ENCODE measurements around the gene BNIP5. TPM values are rescaled to one million over a fixed set of nuclear protein-coding genes. Genes with fewer than 3 reads are reported as not detected.

The BNIP5 gene
- total RNA-seq, 1 donor from 2014 or later = 0.10 TPM

DNA sequence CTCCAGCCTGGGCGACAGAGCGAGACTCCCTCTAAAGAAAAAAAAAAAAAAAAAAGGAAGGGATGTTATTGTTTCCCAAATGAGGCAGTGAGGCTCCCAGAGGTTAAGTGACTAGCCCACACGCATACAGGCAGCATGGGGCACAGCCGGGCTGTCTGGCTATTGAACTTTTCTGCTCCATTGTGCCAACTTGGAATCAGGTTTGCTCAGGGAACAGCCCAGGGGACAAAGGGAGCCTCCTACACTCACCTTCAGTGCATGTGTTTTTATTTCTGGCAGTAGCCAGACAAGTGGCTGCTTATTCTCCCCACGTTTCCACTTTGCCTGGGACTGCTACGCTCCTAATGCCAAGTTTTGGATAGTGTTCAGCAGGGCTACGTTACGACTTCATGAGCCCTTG is 40.1 kb upstream of the BNIP5 start:
- H3K27ac Mint-ChIP-seq = no peak overlapping the region
- no peaks in the 10 kb centered on the region for H3K9me3 Mint-ChIP-seq (ENCODE audit: low read depth)
- no peak for DNase-seq (ENCODE audit: low spot score, unreplicated experiment)
- no peak for TF ChIP-seq CTCF (IDR thresholded peaks at IDR 0.05; ENCODE audit: unreplicated experiment)
- H3K27me3 Mint-ChIP-seq = peaks cover 28% of the 10 kb centered on the region
- no peak overlapping the region for H3K4me3 Mint-ChIP-seq (ENCODE audit: low read depth)
- H3K4me1 Mint-ChIP-seq (ENCODE audit: low read depth) = no peaks in the 10 kb centered on the region
- H3K36me3 Mint-ChIP-seq (ENCODE audit: insufficient read depth) = no peaks in the 10 kb centered on the region

DNA sequence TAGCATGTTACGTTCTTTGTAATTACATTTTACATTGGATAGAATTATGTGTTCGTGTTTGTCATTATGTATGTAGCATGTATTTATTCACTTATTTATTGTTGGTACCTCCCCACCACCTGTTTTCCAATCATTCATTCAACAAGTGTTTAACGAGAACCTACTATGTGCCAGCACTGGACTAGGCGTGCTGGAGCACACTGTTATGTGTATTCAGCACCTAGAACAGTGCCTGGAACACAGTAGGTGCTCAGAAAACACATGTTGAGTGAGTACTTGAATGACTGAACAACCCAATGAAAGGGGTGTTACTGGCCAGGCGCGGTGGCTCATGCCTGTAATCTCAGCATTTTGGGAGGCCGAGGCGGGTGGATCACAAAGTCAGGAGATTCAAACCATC is 39.5 kb upstream of the BNIP5 start:
- TF ChIP-seq CTCF (IDR thresholded peaks at IDR 0.05; ENCODE audit: unreplicated experiment) = no peak
- DNase-seq (ENCODE audit: low spot score, unreplicated experiment) = no peak
- Mint-ChIP-seq H3K4me3 (ENCODE audit: low read depth) (no peak overlapping the region), H3K27me3 (peaks cover 28% of the 10 kb centered on the region), H3K36me3 (ENCODE audit: insufficient read depth) (no peaks in the 10 kb centered on the region), H3K9me3 (ENCODE audit: low read depth) (no peaks in the 10 kb centered on the region), H3K4me1 (ENCODE audit: low read depth) (no peaks in the 10 kb centered on the region), H3K27ac (no peak overlapping the region)

- H3K27ac Mint-ChIP-seq = no peak overlapping the region
- H3K27me3 Mint-ChIP-seq = peaks cover 28% of the 10 kb centered on the region
- no peak for TF ChIP-seq CTCF (IDR thresholded peaks at IDR 0.05; ENCODE audit: unreplicated experiment)
- no peak for DNase-seq (ENCODE audit: low spot score, unreplicated experiment)
- H3K9me3 Mint-ChIP-seq (ENCODE audit: low read depth) = no peaks in the 10 kb centered on the region
- no peak overlapping the region for H3K4me3 Mint-ChIP-seq (ENCODE audit: low read depth)
- no peaks in the 10 kb centered on the region for H3K36me3 Mint-ChIP-seq (ENCODE audit: insufficient read depth)
- no peaks in the 10 kb centered on the region for H3K4me1 Mint-ChIP-seq (ENCODE audit: low read depth)
Measured at GRCh38 chr6:36375644-36376155, 39.0 kb upstream of the BNIP5 start.

GRCh38 chr6:36374972-36375371 is 38.3 kb upstream of the BNIP5 start:
- Mint-ChIP-seq H3K36me3 (ENCODE audit: insufficient read depth) (no peaks in the 10 kb centered on the region), H3K27ac (no peak overlapping the region), H3K4me3 (ENCODE audit: low read depth) (no peak overlapping the region), H3K27me3 (peaks cover 28% of the 10 kb centered on the region), H3K9me3 (ENCODE audit: low read depth) (no peaks in the 10 kb centered on the region), H3K4me1 (ENCODE audit: low read depth) (no peaks in the 10 kb centered on the region)
- no peak for TF ChIP-seq CTCF (IDR thresholded peaks at IDR 0.05; ENCODE audit: unreplicated experiment)
- DNase-seq (ENCODE audit: low spot score, unreplicated experiment) = no peak

DNA sequence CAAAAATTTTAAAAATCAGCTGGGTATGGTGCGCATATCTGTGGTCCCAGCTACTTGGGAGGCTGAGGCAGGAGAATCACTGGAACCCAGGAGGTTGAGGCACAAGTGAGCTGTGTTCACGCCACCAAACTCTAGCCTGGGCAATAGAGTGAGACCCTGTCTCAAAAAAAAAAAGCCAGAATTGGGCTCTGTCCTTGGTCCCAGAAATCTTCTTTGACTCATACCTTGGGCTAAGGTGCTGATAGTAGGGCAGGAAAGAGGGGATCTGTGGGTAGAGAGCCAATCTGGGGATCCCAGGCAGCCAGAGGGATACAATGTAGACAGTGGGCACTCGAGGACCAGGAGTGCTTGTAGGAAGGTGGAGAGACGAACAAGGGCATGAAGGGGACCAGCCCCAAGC is 37.5 kb upstream of the BNIP5 start:
- Mint-ChIP-seq H3K27me3 (peaks cover 28% of the 10 kb centered on the region), H3K36me3 (ENCODE audit: insufficient read depth) (no peaks in the 10 kb centered on the region), H3K27ac (no peak overlapping the region), H3K4me3 (ENCODE audit: low read depth) (no peak overlapping the region), H3K9me3 (ENCODE audit: low read depth) (no peaks in the 10 kb centered on the region), H3K4me1 (ENCODE audit: low read depth) (no peaks in the 10 kb centered on the region)
- TF ChIP-seq CTCF (IDR thresholded peaks at IDR 0.05; ENCODE audit: unreplicated experiment) = no peak
- no peak for DNase-seq (ENCODE audit: low spot score, unreplicated experiment)

All from progenitor cell of endocrine pancreas (in vitro differentiated cells).